Neutrophil (primary cell): ENCODE data around the gene GARIN5B.
A peak's percentile ranks its signal among the peaks of the same experiment; 100 is the strongest.

Experiments used
- H3K27ac ChIP-seq: fragments of 200-600 bp; sonication (generic); 2 replicates; pipeline ENCODE4 v1.5.1; 2016; ENCODE audit warnings: mild to moderate bottlenecking, moderate library complexity
- H3K27me3 ChIP-seq: fragments of 200-600 bp; sonication (generic); 2 replicates; pipeline ENCODE4 v1.6.0; 2016; ENCODE audit warnings: mild to moderate bottlenecking
- H3K36me3 ChIP-seq: fragments of 200-600 bp; sonication (generic); 2 replicates; pipeline ENCODE4 v1.5.1; 2017
- H3K4me1 ChIP-seq, 2 experiments: fragments of 200-600 bp in 1 of 2; sonication (generic) in 1 of 2; 1 replicate in 1 of 2; 2 replicates in 1 of 2; pipeline versions ENCODE4 v1.5.1 to v1.6.1; 2013 to 2016; ENCODE audit warnings: low read depth in 1 of 2, low read length in 1 of 2, mild to moderate bottlenecking in 1 of 2, moderate library complexity in 1 of 2; ENCODE audit not compliant: control insufficient read depth in 1 of 2, insufficient read depth in 1 of 2
- H3K4me3 ChIP-seq, 2 experiments: fragments of 200-600 bp in 1 of 2; sonication (generic) in 1 of 2; 1 replicate in 1 of 2; 2 replicates in 1 of 2; pipeline ENCODE4 v1.5.1; 2013 to 2016; ENCODE audit warnings: low read depth in 1 of 2, low read length in 1 of 2, mild to moderate bottlenecking in 1 of 2, moderate library complexity in 1 of 2
- H3K9me3 ChIP-seq: fragments of 200-600 bp; sonication (generic); 2 replicates; pipeline ENCODE4 v1.5.1; 2016
- CTCF ChIP-seq: fragments of 200-600 bp; sonication (generic); IDR thresholded peaks from 2 replicates; pipeline ENCODE4 v1.5.1; 2016; ENCODE audit warnings: antibody characterized with exemption

The GARIN5B gene

GRCh38 chr19:55354698-55355212, 8.3 kb downstream of the GARIN5B start, which contains the start of gene COX6B2:
TSS of gene COX6B2 (minus strand) at chr19:55354719. CDS start at chr19:55354521, 198 bp downstream.
- Histone ChIP-seq H3K36me3 (no peaks in the 10 kb centered on the region), H3K27me3 (peaks cover 80% of the 10 kb centered on the region), H3K4me3 (peak within 1 kb of the TSS; percentile 65 to 66), H3K4me1 (peaks cover 7 to 15% of the 10 kb centered on the region in 2 experiments), H3K27ac (no peak within 1 kb of the TSS), H3K9me3 (no peaks in the 10 kb centered on the region)
- no peak for TF ChIP-seq CTCF

- H3K36me3 ChIP-seq = no peaks in the 10 kb centered on the region
- H3K4me1 ChIP-seq = peaks cover 7 to 15% of the 10 kb centered on the region in 2 experiments
- H3K27ac ChIP-seq = no peak overlapping the region
- no peak for TF ChIP-seq CTCF
- H3K27me3 ChIP-seq = peaks cover 80% of the 10 kb centered on the region
- no peaks in the 10 kb centered on the region for H3K9me3 ChIP-seq
- peak overlapping the region; percentile 65 to 66 for H3K4me3 ChIP-seq
These were observed 9.0 kb downstream of the GARIN5B start for GRCh38 chr19:55353803-55354697.

GRCh38 chr19:55353356-55353802, 9.7 kb downstream of the GARIN5B start:
- H3K27me3 ChIP-seq = peaks cover 77% of the 10 kb centered on the region
- H3K27ac ChIP-seq = no peak overlapping the region
- no peak for TF ChIP-seq CTCF

GRCh38 chr19:55352549-55353145, 10.4 kb downstream of the GARIN5B start:
- peaks cover 71% of the 10 kb centered on the region for H3K27me3 ChIP-seq
- no peaks in the 10 kb centered on the region for H3K36me3 ChIP-seq
- no peak overlapping the region for H3K27ac ChIP-seq
- H3K4me1 ChIP-seq = peaks cover 7 to 15% of the 10 kb centered on the region in 2 experiments
- H3K4me3 ChIP-seq = peak overlapping the region in 1 of 2 experiments; percentile 66
- TF ChIP-seq CTCF = no peak
- H3K9me3 ChIP-seq = no peaks in the 10 kb centered on the region

More at GRCh38 chr19:55353356-55353802, 9.7 kb downstream of the GARIN5B start:
- Histone ChIP-seq H3K36me3 (no peaks in the 10 kb centered on the region), H3K4me3 (peak overlapping the region; percentile 65 to 66), H3K9me3 (no peaks in the 10 kb centered on the region), H3K4me1 (peaks cover 7 to 15% of the 10 kb centered on the region in 2 experiments)

- H3K4me1 ChIP-seq = peaks cover 7 to 15% of the 10 kb centered on the region in 2 experiments
- H3K27me3 ChIP-seq = peaks cover 65% of the 10 kb centered on the region
- TF ChIP-seq CTCF = no peak
- peaks cover 5% of the 10 kb centered on the region for H3K36me3 ChIP-seq
- no peak overlapping the region for H3K27ac ChIP-seq
- H3K9me3 ChIP-seq = no peaks in the 10 kb centered on the region
- no peak overlapping the region for H3K4me3 ChIP-seq
These were observed 11.0 kb downstream of the GARIN5B start for GRCh38 chr19:55352040-55352439.
